HL-60 (cell line): ENCODE data around the gene ERC2.

Experiments used
- CTCF ChIP-seq: IDR thresholded peaks from one replicate; pipeline ENCODE4 v1.5.1; 2011; ENCODE audit warnings: low read length, control low read depth, inconsistent platforms; ENCODE audit not compliant: insufficient read depth
- GABPA ChIP-seq: IDR thresholded peaks from 2 replicates; pipeline ENCODE4 v1.6.1; 2012; ENCODE audit warnings: low read depth
- REST ChIP-seq: IDR thresholded peaks from 2 replicates; pipeline ENCODE4 v1.6.1; 2012; ENCODE audit warnings: low read depth; ENCODE audit not compliant: insufficient replicate concordance
- SPI1 ChIP-seq: IDR thresholded peaks from 2 replicates; pipeline ENCODE4 v1.6.1; 2012; ENCODE audit warnings: low read depth, mild to moderate bottlenecking, borderline replicate concordance

- no peak for TF ChIP-seq CTCF
- TF ChIP-seq REST: no peak
- TF ChIP-seq GABPA: no peak
- TF ChIP-seq SPI1: no peak
Observed at GRCh38 chr3:56136514-56136913, 331.8 kb downstream of the ERC2 start.
